Medulla oblongata (tissue), 1 donor: ENCODE data around the gene RAB12.
"Not testable (repeated sequence)": the region's sequence is repeated elsewhere in the genome, so short reads cannot be mapped to it uniquely, and the experiment has no call there.

Experiments used
- DNase-seq: peaks from one replicate; pipeline ENCODE4 v3.0.0-alpha.2; 2015; ENCODE audit errors: extremely low spot score

RAB12 gene

GRCh38 chr18:8647359-8647758 lies 38.1 kb downstream of the RAB12 start:
- not testable (repeated sequence) for DNase-seq

GRCh38 chr18:8651478-8652261 lies 42.4 kb downstream of the RAB12 start:
- not testable (repeated sequence) for DNase-seq

- peak; percentile 57 for DNase-seq
Observed at GRCh38 chr18:8654503-8655451, 45.5 kb downstream of the RAB12 start.

GRCh38 chr18:8656232-8656631 lies 47.0 kb downstream of the RAB12 start:
- no peak for DNase-seq

GRCh38 chr18:8657050-8657820 lies 48.0 kb downstream of the RAB12 start:
- no peak for DNase-seq

- DNase-seq, result no peak
Observed at GRCh38 chr18:8657873-8658470, 48.7 kb downstream of the RAB12 start.

- DNase-seq, result no peak
Observed at GRCh38 chr18:8658858-8659485, 49.7 kb downstream of the RAB12 start.

- no peak for DNase-seq
Observed at GRCh38 chr18:8659609-8660242, 50.5 kb downstream of the RAB12 start.

- no peak for DNase-seq
Observed at GRCh38 chr18:8660316-8660715, 51.1 kb downstream of the RAB12 start.

- no peak for DNase-seq
Observed at GRCh38 chr18:8661754-8662559, 52.7 kb downstream of the RAB12 start.

GRCh38 chr18:8662560-8663255 lies 53.5 kb downstream of the RAB12 start:
- no peak for DNase-seq

GRCh38 chr18:8667846-8668245 lies 58.6 kb downstream of the RAB12 start:
- no peak for DNase-seq

- DNase-seq, result no peak
Observed at GRCh38 chr18:8668381-8668780, 59.1 kb downstream of the RAB12 start.

GRCh38 chr18:8669571-8669970 lies 60.3 kb downstream of the RAB12 start:
- DNase-seq, result no peak

- no peak for DNase-seq
Observed at GRCh38 chr18:8673256-8674209, 64.3 kb downstream of the RAB12 start.

- no peak for DNase-seq
Observed at GRCh38 chr18:8675057-8675456, 65.8 kb downstream of the RAB12 start.

GRCh38 chr18:8681196-8681595 lies 72.0 kb downstream of the RAB12 start:
- DNase-seq, result no peak

- DNase-seq, result no peak
Observed at GRCh38 chr18:8684577-8684976, 75.3 kb downstream of the RAB12 start.
